Activated CD4-positive, CD25-positive, alpha-beta regulatory T cell (primary cell): ENCODE results near the gene KLHL20.
"Not testable (repeated sequence)": the region's sequence is repeated elsewhere in the genome, so short reads cannot be mapped to it uniquely, and the experiment has no call there.

ENCODE experiments used
- DNase-seq, 4 experiments: peaks; one replicate each; lab custom pipeline; 2025; lab: John Stamatoyannopoulos, UW

The KLHL20 gene, protein sequence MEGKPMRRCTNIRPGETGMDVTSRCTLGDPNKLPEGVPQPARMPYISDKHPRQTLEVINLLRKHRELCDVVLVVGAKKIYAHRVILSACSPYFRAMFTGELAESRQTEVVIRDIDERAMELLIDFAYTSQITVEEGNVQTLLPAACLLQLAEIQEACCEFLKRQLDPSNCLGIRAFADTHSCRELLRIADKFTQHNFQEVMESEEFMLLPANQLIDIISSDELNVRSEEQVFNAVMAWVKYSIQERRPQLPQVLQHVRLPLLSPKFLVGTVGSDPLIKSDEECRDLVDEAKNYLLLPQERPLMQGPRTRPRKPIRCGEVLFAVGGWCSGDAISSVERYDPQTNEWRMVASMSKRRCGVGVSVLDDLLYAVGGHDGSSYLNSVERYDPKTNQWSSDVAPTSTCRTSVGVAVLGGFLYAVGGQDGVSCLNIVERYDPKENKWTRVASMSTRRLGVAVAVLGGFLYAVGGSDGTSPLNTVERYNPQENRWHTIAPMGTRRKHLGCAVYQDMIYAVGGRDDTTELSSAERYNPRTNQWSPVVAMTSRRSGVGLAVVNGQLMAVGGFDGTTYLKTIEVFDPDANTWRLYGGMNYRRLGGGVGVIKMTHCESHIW

DNA sequence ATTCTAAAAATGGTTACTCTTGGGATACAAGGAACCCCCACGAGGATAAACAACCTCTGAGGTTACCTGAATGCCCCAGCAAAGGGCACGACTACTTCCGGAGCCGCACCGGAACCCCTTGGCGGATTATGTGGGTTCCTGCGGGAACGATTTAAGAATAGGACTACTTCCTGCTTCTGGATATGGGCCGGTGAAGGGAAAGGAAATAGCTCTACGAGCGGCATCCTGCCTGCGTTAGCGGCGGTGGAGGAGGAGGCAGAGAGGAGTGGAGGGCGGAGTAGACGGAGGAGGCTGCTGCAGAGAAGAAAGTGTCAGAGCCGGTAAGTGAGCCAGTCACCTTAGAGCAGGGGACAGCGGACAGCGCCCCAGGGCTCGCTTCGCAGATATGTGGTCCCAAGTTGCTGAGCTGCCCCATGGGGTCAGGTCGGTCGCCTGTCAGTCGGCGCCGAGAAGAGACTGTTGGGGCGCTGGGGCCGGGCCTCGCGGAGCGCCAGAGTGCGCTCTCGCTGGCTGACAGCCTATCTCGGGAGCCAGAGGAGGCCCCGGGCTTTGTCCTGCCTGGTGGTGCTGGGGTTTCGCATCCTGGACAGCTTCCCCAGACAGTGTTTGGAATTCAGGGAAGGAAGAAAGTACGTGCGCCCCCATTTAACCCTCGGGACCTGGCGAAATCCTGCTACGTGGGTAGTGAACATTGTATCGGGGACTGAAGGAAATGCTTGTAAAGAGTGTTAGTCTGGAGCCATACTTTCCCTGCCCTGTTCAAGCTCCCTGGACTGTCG is at the start of gene KLHL20:
KLHL20 (plus strand) TSS at position 223 of the 779 bp plus-strand sequence. CDS start 1,063 bp downstream, outside the sequence.
- peak; percentile 63 to 71 (median 68) for DNase-seq

DNA sequence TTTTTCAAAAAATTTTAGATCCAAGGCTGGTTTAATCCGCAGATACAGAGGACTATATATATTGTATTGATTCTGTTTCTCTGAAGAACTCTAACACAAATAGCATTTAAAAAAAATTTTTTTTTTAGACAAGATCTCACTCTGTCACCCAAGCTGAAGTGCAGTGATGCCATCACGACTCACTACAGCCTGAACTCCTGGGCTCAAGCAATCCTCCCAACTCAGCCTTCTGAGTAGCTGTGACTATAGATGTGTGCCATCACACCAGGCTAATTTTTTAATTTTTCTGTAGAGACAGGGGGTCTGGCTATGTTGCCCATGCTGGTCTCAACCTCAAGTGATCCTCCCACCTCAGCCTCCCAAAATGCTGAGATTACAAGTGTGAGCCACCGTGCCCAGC is 48.1 kb upstream of the KLHL20 start:
- DNase-seq, result no peak

DNA sequence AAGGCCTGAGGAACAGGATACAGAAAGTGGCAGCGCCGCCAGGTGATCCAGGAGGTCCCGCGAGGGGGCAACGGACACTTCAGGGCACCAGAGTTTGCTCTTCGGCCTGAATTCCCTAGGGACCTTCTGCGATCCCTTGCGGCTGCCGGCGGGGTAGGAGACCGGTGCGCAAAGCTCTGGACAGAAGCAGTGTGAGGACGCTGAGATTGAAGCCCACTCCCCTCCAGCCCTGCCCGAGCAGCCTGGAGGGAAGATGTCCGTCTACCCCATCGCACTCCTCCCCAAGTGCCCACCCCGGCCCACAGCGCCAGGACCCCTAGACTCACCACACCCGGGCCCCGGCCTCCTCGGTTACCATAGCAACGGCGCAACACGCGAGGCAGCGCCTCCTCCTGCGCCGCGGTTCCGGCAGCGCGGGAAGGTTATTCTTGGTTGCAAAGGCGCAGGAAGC is 45.3 kb upstream of the KLHL20 start, which contains the start of gene ANKRD45:
ANKRD45 (minus strand) TSS at position 361 of the 451 bp plus-strand sequence. CDS start 10,433 bp downstream, outside the sequence.
- DNase-seq, result peak in 1 of 4 experiments; percentile 2

DNA sequence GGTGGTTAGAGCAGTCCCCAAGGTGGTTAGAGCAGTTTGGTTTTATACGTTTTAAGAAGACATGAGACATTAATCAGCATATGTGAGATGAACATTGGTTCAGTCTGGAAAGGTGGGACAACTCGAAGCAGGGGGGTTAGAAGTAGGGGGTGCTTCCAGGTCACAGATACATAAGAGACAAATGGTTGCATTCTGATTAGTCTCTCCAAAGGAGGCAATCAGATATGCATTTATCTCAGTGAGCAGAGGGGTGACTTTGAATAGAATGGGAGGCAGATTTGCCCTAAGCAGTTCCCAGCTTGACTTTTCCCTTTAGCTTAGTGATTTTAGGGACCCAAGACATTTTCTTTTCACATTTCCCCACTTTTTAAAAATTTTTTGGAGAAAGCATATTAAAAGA is 40.3 kb upstream of the KLHL20 start:
- DNase-seq, result not testable (repeated sequence)

DNA sequence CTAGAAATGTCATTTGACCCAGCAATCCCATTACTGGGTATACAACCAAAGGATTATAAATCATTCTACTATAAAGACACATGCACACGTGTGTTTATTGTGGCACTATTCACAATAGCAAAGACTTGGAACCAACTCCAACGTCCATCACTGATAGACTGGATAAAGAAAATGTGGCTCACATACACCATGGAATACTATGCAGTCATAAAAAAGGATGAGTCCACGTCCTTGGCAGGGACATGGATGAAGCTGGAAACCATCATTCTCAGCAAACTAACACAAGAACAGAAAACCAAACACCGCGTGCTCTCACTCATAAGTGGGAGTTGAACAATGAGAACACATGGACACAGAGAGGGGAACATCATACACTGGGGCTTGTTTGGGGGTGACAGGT is 34.6 kb upstream of the KLHL20 start:
- DNase-seq, result not testable (repeated sequence)

DNA sequence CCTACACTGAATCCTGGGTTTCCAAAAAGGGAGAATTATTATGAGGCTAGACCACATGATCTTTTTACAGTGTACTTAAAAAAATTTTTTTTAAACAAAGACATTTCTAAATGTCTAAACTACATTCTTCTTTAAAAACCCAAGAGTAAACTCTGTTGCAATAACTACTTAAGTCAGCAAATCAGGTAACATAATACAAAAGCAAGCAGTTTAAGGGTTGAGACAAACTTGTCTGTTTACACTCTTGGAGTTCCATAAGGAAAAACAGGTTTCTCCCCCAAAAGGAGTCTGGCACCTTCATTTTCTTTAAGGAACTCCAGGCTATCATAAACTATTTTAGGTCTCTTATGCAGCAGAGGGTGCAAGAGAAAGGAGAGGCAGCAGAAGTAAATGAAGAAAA is 32.6 kb upstream of the KLHL20 start:
- no peak for DNase-seq

DNA sequence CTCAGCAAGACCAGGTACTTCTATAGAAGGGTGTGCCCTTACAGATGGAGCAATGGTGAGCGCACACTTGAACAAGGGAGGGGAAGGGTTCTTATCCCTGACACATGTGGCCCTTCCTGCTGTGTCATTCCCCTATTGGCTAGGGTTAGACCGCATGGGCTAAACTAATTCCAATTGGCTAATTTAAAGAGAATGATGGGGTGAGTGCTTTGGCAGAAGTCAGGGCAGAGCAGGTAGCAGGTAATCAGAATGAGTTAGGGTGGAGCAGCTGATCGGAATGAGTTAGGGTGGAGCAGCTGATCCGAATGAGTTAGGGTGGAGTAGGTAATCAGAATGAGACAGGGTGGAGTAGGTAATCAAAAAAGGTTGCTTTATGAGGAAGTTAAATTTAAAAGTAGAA is 30.9 kb upstream of the KLHL20 start:
- DNase-seq, result not testable (repeated sequence)

DNA sequence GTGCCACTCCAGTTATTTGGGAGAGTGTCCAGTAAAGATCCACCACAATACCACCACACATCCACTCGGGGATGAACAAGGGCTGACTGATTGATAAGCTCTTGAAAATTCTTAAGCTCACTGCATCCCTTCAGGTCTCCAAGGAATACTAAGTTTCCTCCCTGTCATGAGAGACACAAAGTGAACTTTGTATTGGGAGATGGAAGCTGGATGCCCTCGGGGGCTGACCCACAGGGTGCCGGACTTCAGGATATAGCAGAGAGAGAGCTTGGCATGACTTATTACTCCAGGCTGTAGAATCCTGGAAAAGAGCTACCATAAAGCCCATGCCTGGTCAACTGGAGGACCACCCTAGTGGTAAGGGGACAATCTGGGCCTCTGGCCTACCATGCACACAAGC is 29.7 kb upstream of the KLHL20 start:
- DNase-seq, result not testable (repeated sequence)

DNA sequence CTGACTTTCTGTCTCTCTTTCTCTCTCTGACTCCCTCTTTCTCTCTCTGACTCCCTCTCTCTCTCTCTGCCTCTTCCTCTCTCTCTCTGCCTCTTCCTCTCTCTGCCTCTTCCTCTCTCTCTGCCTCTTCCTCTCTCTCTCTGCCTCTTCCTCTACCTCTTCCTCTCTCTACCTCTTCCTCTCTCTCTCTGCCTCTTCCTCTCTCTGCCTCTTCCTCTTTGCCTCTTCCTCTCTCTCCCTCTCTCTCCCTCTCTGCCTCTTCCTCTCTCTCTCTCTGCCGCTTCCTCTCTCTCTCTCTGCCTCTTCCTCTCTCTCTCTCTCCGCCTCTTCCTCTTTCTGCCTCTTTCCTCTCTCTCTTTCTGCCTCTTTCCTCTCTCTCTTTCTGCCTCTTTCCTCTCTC is 26.5 kb upstream of the KLHL20 start:
- no peak for DNase-seq

DNA sequence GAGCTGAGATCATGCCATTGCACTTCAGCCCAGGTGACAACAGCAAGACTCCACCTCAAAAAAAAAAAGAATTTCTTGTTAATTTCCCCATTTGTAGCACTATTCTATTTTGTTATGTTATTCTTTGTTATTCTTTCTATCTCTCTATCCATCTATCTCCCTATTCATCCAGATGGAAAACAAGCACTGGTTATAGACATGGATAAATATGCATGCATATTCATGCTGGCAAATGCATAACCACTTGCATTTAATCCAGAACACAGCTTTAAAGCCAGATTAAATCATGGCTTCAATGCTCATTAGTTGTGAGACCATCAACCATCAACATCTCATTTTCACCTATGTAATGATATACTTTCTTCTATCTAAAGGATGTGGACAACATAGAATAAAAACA is 21.5 kb upstream of the KLHL20 start:
- no peak for DNase-seq

DNA sequence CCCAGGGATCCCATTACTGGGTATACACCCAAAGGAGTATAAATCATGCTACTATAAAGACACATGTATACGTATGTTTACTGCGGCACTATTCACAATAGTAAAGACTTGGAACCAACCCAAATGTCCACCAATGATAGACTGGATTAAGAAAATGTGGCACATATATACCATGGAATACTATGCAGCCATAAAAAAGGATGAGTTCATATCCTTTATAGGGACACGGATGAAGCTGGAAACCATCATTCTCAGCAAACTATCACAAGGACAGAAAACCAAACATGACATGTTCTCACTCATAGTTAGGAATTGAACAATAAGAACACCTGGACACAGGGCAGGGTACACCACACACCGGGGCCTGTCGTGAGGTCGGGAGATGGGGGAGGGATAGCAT is 13.5 kb upstream of the KLHL20 start:
- DNase-seq, result not testable (repeated sequence)

DNA sequence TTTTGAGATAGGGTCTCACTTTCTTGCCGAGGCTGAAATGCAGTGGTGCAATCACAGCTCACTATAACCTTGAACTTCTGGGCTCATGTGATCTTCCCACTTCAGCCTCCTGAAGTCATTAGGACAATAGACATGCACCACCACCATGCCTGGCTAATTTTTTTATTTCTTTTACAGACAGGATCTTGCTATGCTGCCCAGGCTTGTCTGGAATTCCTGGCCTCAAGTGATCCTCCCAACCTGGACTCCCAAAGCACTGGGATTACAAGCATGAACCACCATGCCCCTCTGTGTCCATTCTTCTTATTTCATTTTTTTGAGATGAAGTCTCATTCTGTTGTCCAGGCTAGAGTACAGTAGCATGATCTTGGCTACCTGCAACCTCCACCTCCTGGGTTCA is 12.0 kb upstream of the KLHL20 start:
- no peak for DNase-seq

DNA sequence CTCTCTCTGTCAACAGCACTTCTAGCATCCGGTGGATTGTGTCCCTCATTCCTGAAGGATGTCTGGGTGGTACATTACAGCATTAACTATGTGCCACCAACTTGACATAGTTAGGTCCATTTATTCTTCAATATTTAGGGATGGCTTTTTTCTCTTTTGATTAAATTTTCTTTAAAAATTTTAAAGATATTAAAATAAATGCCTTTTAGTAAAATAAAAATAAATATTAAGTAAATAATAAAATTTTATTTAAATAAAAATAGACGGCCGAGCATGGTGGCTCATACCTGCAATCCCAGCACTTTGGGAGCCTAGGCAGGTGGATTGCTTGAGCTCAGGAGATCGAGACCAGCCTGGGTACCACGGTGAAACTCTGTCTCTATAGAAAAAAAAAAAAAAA is 9.7 kb upstream of the KLHL20 start:
- DNase-seq, result no peak

DNA sequence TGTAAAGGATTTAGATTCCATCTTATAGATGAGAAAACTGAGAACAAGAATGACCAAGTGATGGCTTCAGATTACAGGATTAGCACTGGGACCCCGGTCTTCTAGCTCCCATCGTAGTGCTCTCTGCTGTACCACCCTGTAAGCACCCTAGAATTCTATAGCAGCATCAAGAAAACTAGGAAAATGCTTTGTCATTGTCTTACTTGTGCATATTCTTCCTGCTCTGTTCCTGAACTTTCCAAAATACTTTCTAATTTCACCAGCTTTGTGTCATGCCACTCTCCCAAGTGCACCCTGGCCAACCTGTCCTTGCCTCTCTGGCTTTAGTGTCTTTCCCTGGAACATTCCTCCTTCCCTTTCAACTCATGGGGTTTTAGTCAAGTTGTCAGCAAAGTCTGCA is 6.0 kb upstream of the KLHL20 start:
- DNase-seq, result no peak

DNA sequence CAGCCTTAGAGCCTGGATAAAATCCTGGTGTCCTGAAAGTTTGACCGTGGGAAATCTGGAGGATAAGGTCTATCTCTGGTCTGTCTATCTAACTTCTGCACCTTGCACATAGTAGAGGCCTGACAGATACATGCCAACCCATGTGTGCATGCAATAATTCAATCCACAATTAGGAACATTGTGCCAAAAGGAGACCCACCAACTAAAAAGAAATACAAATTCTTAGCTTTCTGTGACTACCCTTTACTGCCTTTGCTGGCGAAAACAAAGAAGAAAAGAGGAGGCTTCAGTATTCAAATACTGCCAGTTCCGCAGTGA is 381 bp upstream of the KLHL20 start:
- DNase-seq, result no peak

DNA sequence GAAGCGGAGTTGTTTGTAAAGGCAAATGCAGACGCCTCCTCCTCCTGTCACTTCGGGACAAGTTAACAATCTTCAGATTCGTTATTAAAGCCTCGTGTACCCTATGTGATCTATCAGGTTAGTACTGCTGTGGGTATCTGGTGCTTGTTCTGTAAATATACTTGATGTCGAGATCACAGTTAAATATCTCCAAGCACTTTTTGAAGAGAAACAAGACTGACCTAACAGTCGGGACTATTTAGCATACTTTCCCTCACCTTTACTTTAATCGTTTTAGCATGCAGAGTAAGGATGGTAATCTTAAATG is 710 bp downstream of the KLHL20 start:
- DNase-seq, result no peak

DNA sequence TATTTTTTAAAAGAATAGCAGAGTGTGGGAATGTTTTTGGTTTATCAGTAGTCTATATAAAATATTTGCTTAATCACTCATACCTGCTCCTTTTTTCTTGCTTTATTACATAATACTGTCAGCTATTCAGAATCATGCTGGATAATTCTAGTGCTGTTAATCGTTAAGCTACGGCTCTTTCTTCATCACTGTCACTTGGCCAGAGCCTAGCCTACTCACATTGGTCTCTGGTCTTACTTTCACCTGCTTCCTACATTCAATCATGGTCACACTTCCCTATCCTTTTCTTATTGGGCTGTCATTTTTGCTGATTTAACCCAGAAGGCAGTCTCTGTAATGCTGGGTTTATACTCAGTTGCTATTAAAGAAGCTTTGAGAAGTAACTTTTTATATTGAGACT is 2.5 kb downstream of the KLHL20 start:
- no peak for DNase-seq

DNA sequence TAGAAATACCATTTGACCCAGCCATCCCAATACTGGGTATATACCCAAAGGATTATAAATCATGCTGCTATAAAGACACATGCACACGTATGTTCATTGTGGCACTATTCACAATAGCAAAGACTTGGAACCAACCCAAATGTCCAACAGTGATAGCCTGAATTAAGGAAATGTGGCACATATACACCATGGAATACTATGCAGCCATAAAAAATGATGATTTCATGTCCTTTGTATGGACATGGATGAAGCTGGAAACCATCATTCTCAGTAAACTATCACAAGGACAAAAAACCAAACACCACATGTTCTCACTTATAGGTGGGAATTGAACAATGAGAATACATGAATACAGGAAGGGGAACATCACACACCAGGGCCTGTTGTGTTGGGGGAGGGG is 16.6 kb downstream of the KLHL20 start:
- DNase-seq, result not testable (repeated sequence)

DNA sequence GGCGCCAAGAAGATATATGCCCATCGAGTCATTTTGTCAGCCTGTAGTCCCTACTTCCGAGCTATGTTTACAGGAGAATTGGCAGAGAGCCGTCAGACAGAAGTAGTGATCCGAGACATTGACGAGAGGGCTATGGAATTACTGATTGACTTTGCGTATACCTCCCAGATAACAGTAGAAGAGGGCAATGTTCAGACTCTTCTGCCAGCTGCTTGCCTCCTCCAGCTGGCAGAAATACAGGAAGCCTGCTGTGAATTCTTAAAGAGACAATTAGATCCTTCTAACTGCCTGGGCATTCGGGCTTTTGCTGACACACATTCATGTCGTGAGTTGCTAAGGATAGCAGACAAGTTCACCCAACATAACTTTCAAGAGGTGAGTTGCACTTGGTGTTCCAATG is 19.1 kb downstream of the KLHL20 start:
- no peak for DNase-seq

DNA sequence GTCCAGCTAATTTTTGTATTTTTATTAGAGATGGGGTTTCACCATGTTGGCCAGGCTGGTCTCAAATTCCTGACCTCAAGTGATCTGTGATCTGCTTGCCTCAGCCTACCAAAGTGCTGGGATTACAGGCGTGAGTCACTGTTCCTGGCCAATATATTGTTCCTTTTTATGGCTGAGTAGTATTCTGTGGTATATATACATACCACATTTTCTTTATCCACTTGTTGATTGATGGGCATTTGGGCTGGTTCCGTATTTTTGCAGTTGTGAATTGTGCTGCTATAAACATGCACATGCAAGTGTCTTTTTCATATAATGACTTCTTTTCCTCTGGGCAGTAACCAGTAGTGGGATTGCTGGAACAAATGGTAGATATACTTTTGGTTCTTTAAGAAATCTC is 21.3 kb downstream of the KLHL20 start:
- DNase-seq, result not testable (repeated sequence)

DNA sequence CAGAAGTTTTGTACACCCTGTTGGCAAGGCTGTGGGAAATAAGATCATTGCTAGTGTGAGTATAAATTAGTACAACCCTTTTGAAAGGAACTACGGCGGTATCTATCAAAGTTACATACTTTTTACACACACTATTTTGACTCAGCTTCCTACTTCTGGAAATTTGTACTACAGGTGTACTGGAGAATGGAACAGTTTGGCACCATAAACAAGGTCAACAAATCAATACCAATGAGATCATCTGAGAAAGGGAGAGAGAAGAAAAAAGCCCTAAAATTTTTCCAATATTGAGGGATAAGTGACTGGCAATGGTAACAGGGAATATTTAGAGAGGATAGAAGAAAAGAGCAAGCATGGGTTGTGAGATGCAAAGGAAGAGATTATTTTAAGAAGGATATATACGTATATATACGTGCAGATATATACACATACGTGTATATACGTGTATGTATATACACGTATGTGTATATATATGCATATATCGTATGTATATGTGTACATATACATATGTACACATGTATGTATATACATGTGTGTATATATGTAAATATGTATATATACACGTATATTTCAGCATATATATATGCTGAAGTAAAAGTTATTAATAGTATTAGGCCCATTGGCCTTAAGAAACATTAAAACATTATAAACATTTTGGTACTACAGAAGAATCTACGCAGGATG is 27.6 kb downstream of the KLHL20 start:
- no peak for DNase-seq

DNA sequence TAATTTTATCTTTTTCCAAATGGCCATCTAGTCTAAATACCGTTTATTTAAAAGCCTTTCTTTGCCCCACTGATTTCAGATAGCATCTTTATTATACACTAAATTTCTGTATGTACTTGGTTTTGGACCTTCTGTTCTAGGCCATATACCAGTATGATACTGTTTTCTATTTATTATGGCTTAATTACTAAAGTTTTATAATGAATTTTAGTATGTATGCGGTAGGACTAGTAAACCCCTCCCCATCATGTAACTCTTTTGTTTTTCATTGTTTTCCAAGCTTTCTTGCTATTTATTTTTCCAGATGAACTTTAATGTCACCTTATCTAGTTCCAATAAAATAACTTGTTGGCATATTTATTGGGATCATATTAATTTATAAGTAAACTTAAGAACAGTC is 29.9 kb downstream of the KLHL20 start:
- no peak for DNase-seq
